H1 (cell line): ENCODE data around the gene KRTAP1-3. TPM values are rescaled to one million over a fixed set of nuclear protein-coding genes. Genes with fewer than 3 reads are reported as not detected.

Experiments
- NRF1 ChIP-seq: IDR thresholded peaks from 2 replicates; pipeline ENCODE4 v1.6.1; 2011; ENCODE audit warnings: mild to moderate bottlenecking, low read depth, low read length, improper control_type of control experiment
- POLR2A ChIP-seq, 2 experiments: IDR thresholded peaks; 1 replicate in 1 of 2; 2 replicates in 1 of 2; pipeline ENCODE4 v1.6.1; 2011; ENCODE audit warnings: low read depth in 2 of 2, low read length in 2 of 2, mild to moderate bottlenecking in 2 of 2; ENCODE audit errors: control extremely low read depth in 1 of 2
- RFX5 ChIP-seq: IDR thresholded peaks from 2 replicates; pipeline ENCODE4 v1.6.1; 2011; ENCODE audit warnings: low read depth, low read length, improper control_type of control experiment, borderline replicate concordance
- polyA plus RNA-seq, 7 experiments: library from polyadenylated mRNA; depleted of rRNA in 3 of 7; stranded (reverse) in 5 of 7; unstranded in 2 of 7; fragments of >200 nt in 5 of 7; fragments of 200-250 nt in 2 of 7; gene quantifications; 1 replicate in 5 of 7; 2 replicates in 1 of 7; 4 replicates in 1 of 7; pipeline versions ENCODE4 v1.2.1 to v1.2.3, GENCODE V29; 2011 to 2013; ENCODE audit warnings: missing spikeins in 2 of 7, mixed read lengths in 2 of 7
- total RNA-seq: library from RNA; stranded (reverse); fragmentation: NEBNext Ultra II Directional; extraction: Animal tissue kit (Norgen Biotek cat#: 25700); gene quantifications from 2 replicates; pipeline ENCODE4 v1.2.1, GENCODE V29; 2021
- TF ChIP-seq, protein P1 (sequence below): IDR thresholded peaks from 2 replicates; pipeline ENCODE4 v1.6.1; 2012; ENCODE audit warnings: inconsistent platforms

The KRTAP1-3 gene
- total and polyA plus RNA-seq, 2 of the 8 experiments (the other 6 are each of a cell fraction or from before 2014, with no cell fraction given), result not detected

DNA sequence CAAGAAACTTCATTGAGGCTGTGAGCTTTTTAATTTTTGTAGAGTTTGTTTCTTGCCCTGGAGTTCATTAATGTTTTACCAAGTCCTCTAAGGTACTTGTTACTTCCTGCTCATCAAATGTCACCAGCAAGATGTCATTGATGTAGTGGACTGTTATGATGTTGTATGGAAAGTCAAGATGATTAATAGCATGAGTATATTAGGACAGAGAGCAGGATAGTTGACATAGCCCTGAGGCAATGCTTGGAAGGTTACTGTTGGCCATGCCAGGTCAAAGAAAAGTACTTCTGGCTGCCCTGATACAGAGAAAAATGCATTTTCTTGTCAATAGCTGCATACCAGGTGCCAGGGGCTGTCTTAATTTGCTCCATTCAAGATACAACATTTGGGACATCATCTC, 14.3 kb downstream of the KRTAP1-3 start (continued):
- no peak for TF ChIP-seq NRF1
- TF ChIP-seq RFX5, result no peak
- TF ChIP-seq, protein P1, sequence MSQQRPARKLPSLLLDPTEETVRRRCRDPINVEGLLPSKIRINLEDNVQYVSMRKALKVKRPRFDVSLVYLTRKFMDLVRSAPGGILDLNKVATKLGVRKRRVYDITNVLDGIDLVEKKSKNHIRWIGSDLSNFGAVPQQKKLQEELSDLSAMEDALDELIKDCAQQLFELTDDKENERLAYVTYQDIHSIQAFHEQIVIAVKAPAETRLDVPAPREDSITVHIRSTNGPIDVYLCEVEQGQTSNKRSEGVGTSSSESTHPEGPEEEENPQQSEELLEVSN, result no peak
- no peak for TF ChIP-seq POLR2A (IDR thresholded peaks at IDR 0.05; ENCODE audit: control extremely low read depth in 1 of 2, low read depth in 2 of 2, low read length in 2 of 2)
